Cardiac atrium fibroblast (primary cell): Measurements from ENCODE around the gene PARG. TPM values are rescaled to one million over a fixed set of nuclear protein-coding genes. Genes with fewer than 3 reads are reported as not detected.

Source experiments
- total RNA-seq: library from RNA; depleted of rRNA; stranded (reverse); fragments of >200 nt; gene quantifications from 2 replicates; pipeline ENCODE4 v1.2.3, GENCODE V29; 2015

The PARG gene
- 12.6 and 14.3 TPM in 2 replicates for total RNA-seq

DNA sequence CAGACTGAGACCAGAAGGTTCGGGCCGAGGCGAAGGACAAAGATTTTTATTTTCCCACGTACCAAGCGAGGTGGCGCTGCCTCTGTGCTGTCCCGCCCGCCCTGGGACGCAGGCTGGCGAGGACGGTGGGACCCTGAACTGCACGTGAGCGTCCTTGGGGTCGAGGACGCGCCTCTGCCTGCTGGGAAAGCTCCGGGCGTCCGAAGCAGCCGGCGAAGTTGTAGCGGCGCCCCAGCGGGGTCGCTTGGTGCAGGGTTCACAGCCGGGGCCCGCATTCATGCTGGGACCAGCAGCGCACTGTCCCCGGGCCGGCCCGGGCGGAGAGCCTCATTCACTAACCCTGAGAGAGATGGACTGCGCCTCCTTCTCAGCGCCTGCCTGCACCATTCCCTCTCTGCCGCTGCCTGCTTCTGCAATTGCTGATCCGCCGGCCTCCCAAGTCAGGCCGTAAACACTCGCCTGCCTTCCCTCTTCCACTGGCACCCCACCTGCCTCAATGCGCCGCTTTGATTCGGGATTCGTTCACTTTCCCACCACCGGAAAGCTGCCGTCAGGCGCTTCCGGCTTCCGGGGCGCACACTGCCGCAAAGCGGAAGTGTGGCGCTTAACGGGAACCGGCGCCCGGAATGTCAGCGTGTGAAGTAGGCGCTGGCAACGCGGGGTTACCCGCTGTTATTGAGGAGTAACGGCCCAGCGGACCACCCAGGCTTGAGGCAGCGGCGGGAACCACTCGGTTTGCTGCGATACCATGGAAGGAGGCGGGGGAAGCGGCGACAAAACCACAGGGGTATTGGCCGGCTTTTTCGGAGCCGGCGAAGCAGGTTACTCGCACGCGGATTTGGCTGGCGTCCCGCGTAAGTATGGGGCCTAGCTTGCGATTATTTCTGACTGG lies at the start of gene PARG, which contains the start of gene TIMM23B:
TSS of gene PARG (minus strand) at position 581 of the 892 bp plus-strand sequence. CDS start at position 279, 302 bp downstream.
TSS of gene TIMM23B (plus strand) at position 607 of the 892 bp plus-strand sequence. CDS start at position 749, 142 bp downstream.

DNA sequence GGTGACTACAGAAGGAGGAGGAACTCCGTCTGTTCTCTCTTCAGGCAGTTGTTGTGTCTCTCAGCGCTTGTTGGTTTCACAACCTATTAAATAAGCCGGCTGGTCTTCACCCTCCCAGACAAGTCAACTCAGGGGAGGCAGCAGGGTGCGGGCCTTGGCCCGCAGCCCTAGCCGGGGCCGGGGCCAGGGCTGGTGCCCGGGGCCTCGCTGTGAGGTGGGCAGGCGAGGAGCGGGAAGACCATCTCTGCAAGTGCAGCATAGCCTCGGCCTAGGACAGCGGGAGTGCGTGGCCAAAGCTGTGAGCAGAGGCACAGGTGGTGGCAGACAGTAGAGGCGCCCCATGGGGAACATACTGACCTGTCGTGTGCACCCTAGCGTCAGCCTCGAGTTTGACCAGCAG lies 46.5 kb upstream of the PARG start, which contains the start of gene AGAP6:
TSS of gene AGAP6 (plus strand) at position 31 of the 400 bp plus-strand sequence. CDS start at position 341, 310 bp downstream.

Other genes starting within 250 kb of the PARG start
- gene OGDHL, start 179.7 kb downstream of the PARG start, total RNA-seq: 0.49 TPM in 1 of 2 replicates, not detected in the other
- 8.7 and 12.8 TPM in 2 replicates for gene TIMM23B, start within 50 bp of the PARG start, total RNA-seq
- 2.5 and 4.4 TPM in 2 replicates for gene AGAP6, start 46.4 kb upstream of the PARG start, total RNA-seq
- gene WASHC2A, start 125.9 kb upstream of the PARG start, total RNA-seq: 24.7 and 34.2 TPM in 2 replicates